HUES48 (cell line): ENCODE data around the gene ST6GALNAC6.
A peak's percentile ranks its signal among the peaks of the same experiment; 100 is the strongest.

Experiments used
- H3K27ac ChIP-seq: one replicate; pipeline ENCODE4 v1.7.0; 2013; ENCODE audit warnings: low read depth, low read length, inconsistent platforms
- H3K27me3 ChIP-seq: 2 replicates; pipeline ENCODE4 v1.6.1; 2013; ENCODE audit warnings: mild to moderate bottlenecking, low read length; ENCODE audit not compliant: control insufficient read depth, insufficient read depth
- H3K36me3 ChIP-seq: 2 replicates; pipeline ENCODE4 v1.6.1; 2013; ENCODE audit warnings: low read length; ENCODE audit not compliant: control insufficient read depth, insufficient read depth
- H3K4me1 ChIP-seq: 2 replicates; pipeline ENCODE4 v1.6.1; 2013; ENCODE audit warnings: mild to moderate bottlenecking, low read length; ENCODE audit not compliant: control insufficient read depth, insufficient read depth
- H3K4me3 ChIP-seq: 2 replicates; pipeline ENCODE4 v1.5.1; 2013; ENCODE audit warnings: mild to moderate bottlenecking, low read depth, low read length
- H3K9ac ChIP-seq: 2 replicates; pipeline ENCODE4 v1.6.1; 2013; ENCODE audit warnings: mild to moderate bottlenecking, low read depth, low read length, moderate library complexity
- H3K9me3 ChIP-seq: 2 replicates; pipeline ENCODE4 v1.6.1; 2013; ENCODE audit warnings: low read length; ENCODE audit not compliant: control insufficient read depth, insufficient read depth

The ST6GALNAC6 gene, protein sequence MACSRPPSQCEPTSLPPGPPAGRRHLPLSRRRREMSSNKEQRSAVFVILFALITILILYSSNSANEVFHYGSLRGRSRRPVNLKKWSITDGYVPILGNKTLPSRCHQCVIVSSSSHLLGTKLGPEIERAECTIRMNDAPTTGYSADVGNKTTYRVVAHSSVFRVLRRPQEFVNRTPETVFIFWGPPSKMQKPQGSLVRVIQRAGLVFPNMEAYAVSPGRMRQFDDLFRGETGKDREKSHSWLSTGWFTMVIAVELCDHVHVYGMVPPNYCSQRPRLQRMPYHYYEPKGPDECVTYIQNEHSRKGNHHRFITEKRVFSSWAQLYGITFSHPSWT

GRCh38 chr9:127899128-127899943 is at the start of gene ST6GALNAC6:
TSS of gene ST6GALNAC6 (minus strand) at chr9:127899603. CDS start at chr9:127897981, 1,622 bp downstream.
- Histone ChIP-seq H3K4me3 (peak within 1 kb of the TSS; percentile 86), H3K27me3 (no peaks in the 10 kb centered on the region), H3K36me3 (peaks cover 23% of the 10 kb centered on the region), H3K4me1 (peaks cover 27% of the 10 kb centered on the region), H3K9me3 (no peaks in the 10 kb centered on the region), H3K9ac (peak within 1 kb of the TSS; percentile 63), H3K27ac (no peak within 1 kb of the TSS)

GRCh38 chr9:127947841-127948710 is 48.7 kb upstream of the ST6GALNAC6 start:
- Histone ChIP-seq H3K4me3 (no peak overlapping the region), H3K27me3 (no peaks in the 10 kb centered on the region), H3K9ac (no peak overlapping the region), H3K27ac (no peak overlapping the region), H3K36me3 (peaks cover 32% of the 10 kb centered on the region), H3K9me3 (no peaks in the 10 kb centered on the region), H3K4me1 (peaks cover 9% of the 10 kb centered on the region)

DNA sequence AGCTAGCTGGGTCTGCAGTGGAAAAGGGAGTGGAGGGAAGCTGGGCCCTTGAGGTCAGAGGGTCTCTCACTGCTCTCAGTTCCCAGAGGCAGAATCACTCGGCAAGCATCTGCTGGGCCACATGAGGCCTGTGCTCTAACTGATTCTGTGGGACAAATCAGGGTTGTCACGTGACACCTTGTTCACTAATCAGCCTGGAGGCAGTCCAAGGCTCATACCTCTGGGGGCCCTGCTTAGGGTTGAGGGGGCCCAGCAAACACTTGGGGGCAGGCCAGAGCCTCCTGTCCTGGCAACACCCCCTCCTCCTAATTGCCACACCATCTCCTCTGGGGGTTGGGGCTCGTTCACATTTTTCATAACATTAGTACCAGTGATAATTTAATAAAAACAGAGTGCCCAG is 47.3 kb upstream of the ST6GALNAC6 start:
- H3K9ac ChIP-seq, result no peak overlapping the region
- peaks cover 14% of the 10 kb centered on the region for H3K4me1 ChIP-seq
- H3K9me3 ChIP-seq, result no peaks in the 10 kb centered on the region
- H3K4me3 ChIP-seq, result no peak overlapping the region
- H3K36me3 ChIP-seq, result peaks cover 44% of the 10 kb centered on the region
- H3K27ac ChIP-seq, result no peak overlapping the region
- H3K27me3 ChIP-seq, result no peaks in the 10 kb centered on the region

DNA sequence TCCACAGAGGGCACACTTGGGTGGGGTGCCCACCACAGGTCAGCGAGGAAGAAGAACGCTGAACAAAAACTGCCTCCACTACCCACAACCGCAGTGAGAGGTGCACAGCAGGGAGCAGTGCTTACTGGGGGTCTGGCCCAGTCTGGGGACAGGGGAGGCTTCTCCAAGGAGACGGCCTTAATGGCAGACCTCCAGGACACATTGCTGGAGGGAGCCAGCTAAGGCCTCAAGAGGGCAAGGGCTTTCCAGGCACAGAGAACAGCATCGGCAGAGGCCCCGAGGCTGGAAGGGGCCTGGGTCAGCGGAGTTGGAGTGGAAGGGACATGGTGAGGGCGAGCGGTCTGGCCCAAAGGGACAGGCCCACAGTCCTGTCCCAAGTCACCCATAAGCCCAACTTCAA is 46.5 kb upstream of the ST6GALNAC6 start:
- Histone ChIP-seq H3K36me3 (peaks cover 50% of the 10 kb centered on the region), H3K27ac (no peak overlapping the region), H3K27me3 (no peaks in the 10 kb centered on the region), H3K4me1 (peaks cover 14% of the 10 kb centered on the region), H3K4me3 (no peak overlapping the region), H3K9ac (no peak overlapping the region), H3K9me3 (no peaks in the 10 kb centered on the region)

DNA sequence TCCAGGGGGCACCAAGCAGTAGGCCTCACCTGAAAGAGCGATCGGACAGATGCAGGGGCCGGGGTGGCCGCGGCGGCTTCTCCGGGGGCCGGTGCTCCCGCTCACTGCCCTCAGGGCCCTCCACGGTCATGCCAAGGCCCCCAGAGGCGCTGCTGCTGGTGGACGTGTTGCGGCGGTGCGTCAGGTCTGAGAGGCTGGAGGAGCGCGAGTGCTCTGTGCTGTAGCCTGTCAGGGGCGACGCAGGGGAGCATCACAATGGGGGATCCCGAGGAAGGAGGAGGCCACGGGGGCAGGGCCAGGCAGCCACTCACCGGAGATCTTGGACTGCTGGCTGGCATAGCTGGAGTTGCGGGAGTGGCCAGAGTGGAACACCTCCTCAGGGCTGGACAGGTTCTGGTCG is 45.9 kb upstream of the ST6GALNAC6 start:
- peaks cover 14% of the 10 kb centered on the region for H3K4me1 ChIP-seq
- H3K4me3 ChIP-seq, result no peak overlapping the region
- peaks cover 51% of the 10 kb centered on the region for H3K36me3 ChIP-seq
- no peak overlapping the region for H3K27ac ChIP-seq
- no peaks in the 10 kb centered on the region for H3K27me3 ChIP-seq
- H3K9me3 ChIP-seq, result no peaks in the 10 kb centered on the region
- no peak overlapping the region for H3K9ac ChIP-seq

DNA sequence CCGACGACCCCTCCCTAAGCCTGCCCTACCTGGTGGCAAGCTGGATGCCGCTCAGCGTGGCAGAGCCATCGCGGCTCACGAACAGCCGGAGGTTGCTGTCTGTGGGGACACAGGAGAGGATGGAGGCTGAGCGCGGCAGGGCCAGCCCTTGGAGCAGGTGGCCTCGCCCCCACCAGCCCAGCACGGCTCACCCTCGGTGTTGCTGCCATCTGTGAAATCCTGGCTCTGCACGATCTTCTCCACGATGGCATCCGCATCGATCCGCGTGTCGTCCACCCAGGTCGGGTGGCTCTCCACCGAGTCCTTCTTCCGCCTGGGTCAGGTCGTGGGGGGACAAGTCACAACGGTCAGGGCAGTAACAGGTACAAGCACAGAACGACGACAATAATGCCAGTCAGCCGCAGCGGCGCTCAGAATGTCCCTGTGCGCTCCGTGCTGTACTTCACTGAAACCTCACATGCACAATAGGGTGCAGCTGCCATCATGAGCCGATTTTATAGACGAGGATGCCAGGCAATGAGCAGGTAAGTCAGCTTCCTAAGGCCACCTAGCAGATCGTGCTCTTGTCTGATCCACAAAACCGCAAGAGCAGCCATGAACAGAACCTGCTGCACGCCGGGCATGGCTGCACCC is 45.3 kb upstream of the ST6GALNAC6 start:
- peaks cover 57% of the 10 kb centered on the region for H3K36me3 ChIP-seq
- peak overlapping the region; percentile 58 for H3K27ac ChIP-seq
- H3K27me3 ChIP-seq, result no peaks in the 10 kb centered on the region
- H3K9me3 ChIP-seq, result no peaks in the 10 kb centered on the region
- H3K9ac ChIP-seq, result no peak overlapping the region
- peaks cover 14% of the 10 kb centered on the region for H3K4me1 ChIP-seq
- H3K4me3 ChIP-seq, result no peak overlapping the region

DNA sequence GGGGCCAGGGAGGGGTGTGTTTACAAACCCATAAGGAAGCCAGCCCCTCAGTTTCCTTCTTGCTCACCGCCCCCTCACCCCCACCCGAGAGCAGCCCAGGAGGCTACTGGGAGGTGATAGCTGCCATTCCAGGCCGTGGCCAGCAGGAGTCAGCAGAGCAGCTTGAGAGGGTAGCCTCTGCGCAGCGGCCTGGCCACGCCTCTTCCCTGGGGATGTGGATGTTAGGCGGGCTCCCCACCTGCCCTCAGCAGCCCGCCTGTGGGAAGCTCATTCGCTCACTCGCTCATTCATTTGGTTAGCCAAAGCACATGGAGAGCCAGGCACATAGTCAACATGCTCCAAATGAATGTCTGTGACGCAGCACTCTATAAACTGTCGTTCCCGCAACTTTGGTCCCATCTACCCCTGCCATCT is 44.3 kb upstream of the ST6GALNAC6 start:
- no peak overlapping the region for H3K9ac ChIP-seq
- H3K9me3 ChIP-seq, result no peaks in the 10 kb centered on the region
- no peaks in the 10 kb centered on the region for H3K27me3 ChIP-seq
- peaks cover 57% of the 10 kb centered on the region for H3K36me3 ChIP-seq
- no peak overlapping the region for H3K4me3 ChIP-seq
- peak overlapping the region; percentile 58 for H3K27ac ChIP-seq
- H3K4me1 ChIP-seq, result peaks cover 14% of the 10 kb centered on the region

- H3K27me3 ChIP-seq, result no peaks in the 10 kb centered on the region
- peaks cover 14% of the 10 kb centered on the region for H3K4me1 ChIP-seq
- H3K4me3 ChIP-seq, result no peak overlapping the region
- H3K27ac ChIP-seq, result no peak overlapping the region
- no peak overlapping the region for H3K9ac ChIP-seq
- peaks cover 57% of the 10 kb centered on the region for H3K36me3 ChIP-seq
- H3K9me3 ChIP-seq, result no peaks in the 10 kb centered on the region
Observed at GRCh38 chr9:127943011-127943662, 43.7 kb upstream of the ST6GALNAC6 start.

DNA sequence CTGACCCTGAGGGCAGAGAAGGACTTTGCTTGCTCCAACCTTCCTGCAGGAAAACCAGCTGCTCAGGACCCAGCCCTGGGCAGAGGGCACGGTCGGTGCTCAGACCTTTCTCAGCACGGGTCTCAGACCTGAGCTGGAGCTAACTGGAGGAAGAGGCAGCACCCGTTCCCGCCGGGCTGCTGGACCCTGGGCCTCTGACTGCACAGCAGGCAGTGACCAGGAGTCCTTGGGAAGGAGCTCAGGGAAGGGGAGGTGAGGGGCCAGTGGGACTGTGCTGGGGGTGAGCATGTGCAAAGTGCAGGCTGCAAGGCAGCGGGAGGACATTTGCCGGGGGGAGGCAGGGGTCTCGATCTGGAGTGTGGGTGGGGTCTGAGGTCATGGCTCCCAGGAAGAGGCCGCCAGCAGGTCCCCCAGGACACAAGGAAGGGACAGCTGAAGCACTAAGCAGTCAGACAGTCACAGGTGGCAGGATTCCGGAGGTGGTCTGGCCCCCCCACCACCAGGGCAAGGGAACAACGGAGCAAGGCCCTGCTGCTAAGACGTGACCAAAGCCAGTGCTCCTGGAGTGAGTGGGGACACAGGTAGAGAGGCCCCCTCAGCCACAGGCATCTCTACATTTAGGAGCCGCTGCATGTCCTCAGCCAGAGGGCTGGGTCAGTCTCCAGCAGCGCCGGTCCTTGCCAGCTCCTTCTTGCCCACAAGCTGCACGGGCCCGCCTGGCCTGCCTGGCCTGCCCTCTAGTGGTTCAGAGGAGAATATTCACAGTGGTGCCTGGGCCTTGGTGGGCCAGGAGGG is 43.0 kb upstream of the ST6GALNAC6 start:
- Histone ChIP-seq H3K4me1 (peaks cover 14% of the 10 kb centered on the region), H3K9me3 (no peaks in the 10 kb centered on the region), H3K27ac (no peak overlapping the region), H3K27me3 (no peaks in the 10 kb centered on the region), H3K4me3 (no peak overlapping the region), H3K36me3 (peaks cover 50% of the 10 kb centered on the region), H3K9ac (no peak overlapping the region)

DNA sequence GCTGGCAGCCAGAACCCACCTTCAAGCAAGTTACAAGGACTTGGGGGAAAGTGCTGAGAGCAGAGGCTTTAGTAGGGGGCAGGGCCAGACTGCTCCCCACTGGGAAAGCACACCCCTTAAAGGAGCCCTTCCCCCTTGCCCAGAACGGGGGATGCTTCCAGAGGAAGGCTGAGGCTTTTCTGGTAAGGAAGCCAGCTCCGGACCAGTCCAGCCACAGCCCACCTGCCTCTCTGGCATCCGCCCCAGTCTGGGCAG is 42.5 kb upstream of the ST6GALNAC6 start:
- Histone ChIP-seq H3K4me3 (no peak overlapping the region), H3K9me3 (no peaks in the 10 kb centered on the region), H3K4me1 (peaks cover 14% of the 10 kb centered on the region), H3K27ac (no peak overlapping the region), H3K9ac (no peak overlapping the region), H3K36me3 (peaks cover 48% of the 10 kb centered on the region), H3K27me3 (no peaks in the 10 kb centered on the region)
